H1 (cell line): Measurements from ENCODE around the gene GMEB2. TPM values are rescaled to one million over a fixed set of nuclear protein-coding genes. Genes with fewer than 3 reads are reported as not detected.
A peak's percentile ranks its signal among the peaks of the same experiment; 100 is the strongest.

Source experiments
- CTCF ChIA-PET: fragments of 300-600 bp; sonication (Branson Sonifier 250); formaldehyde crosslinking; loops from one replicate; lab custom pipeline; 2021; ENCODE audit not compliant: partially characterized antibody; lab: Charles Lee
- POLR2A ChIA-PET: fragments of 300-600 bp; sonication (Branson Sonifier 250); formaldehyde crosslinking; loops from one replicate; lab custom pipeline; 2021; ENCODE audit warnings: inconsistent platforms; ENCODE audit not compliant: partially characterized antibody; lab: Charles Lee
- DNase-seq, 2 experiments: peaks; one replicate each; pipeline versions ENCODE4 v3.0.0 to v3.0.0-alpha.2; 2010 to 2022; ENCODE audit warnings: low spot score in 2 of 2, low read depth in 1 of 2, mixed read lengths in 1 of 2
- FAIRE-seq: peaks from 2 replicates; lab custom pipeline; 2011; peaks lifted over from hg19 to GRCh38; lab: Jason Lieb, UNC
- H2AFZ ChIP-seq: 2 replicates; pipeline ENCODE4 v1.8.1; 2012; ENCODE audit warnings: low read length, inconsistent platforms
- H2AK5ac ChIP-seq: 2 replicates; pipeline ENCODE4 v1.6.1; 2013; ENCODE audit warnings: low read depth, low read length
- H2BK120ac ChIP-seq: replicated peaks from 2 replicates; pipeline ENCODE3; 2013; ENCODE audit warnings: low read depth, low read length, inconsistent platforms
- H2BK12ac ChIP-seq: 2 replicates; pipeline ENCODE4 v1.6.1; 2013; ENCODE audit warnings: low read depth, low read length
- H2BK15ac ChIP-seq: 2 replicates; pipeline ENCODE4 v1.6.1; 2013; ENCODE audit warnings: low read length
- H2BK20ac ChIP-seq: 2 replicates; pipeline ENCODE4 v1.6.1; 2013; ENCODE audit warnings: low read length
- H2BK5ac ChIP-seq: 2 replicates; pipeline ENCODE4 v1.6.1; 2013; ENCODE audit warnings: low read depth, low read length
- H3K14ac ChIP-seq: 2 replicates; pipeline ENCODE4 v1.6.1; 2013; ENCODE audit warnings: inconsistent platforms; ENCODE audit not compliant: insufficient read length
- H3K18ac ChIP-seq: 2 replicates; pipeline ENCODE4 v1.6.1; 2013; ENCODE audit warnings: low read length; ENCODE audit errors: extremely low read depth
- H3K23ac ChIP-seq: 2 replicates; pipeline ENCODE4 v1.6.1; 2013; ENCODE audit warnings: inconsistent platforms; ENCODE audit not compliant: insufficient read length
- H3K23me2 ChIP-seq: 2 replicates; pipeline ENCODE4 v1.6.1; 2013; ENCODE audit warnings: low read depth, low read length
- H3K27ac ChIP-seq: 2 replicates; pipeline ENCODE4 v1.6.1; 2011; ENCODE audit warnings: low read depth, low read length, inconsistent platforms
- H3K27me3 ChIP-seq, 4 experiments: replicated peaks in 1 of 4; 1 replicate in 1 of 4; 2 replicates in 3 of 4; pipeline versions ENCODE4 v1.6.1 to v1.8.1; 2011 to 2013; ENCODE audit warnings: low read length in 3 of 4, mild to moderate bottlenecking in 3 of 4, inconsistent platforms in 2 of 4, mixed read lengths in 2 of 4, moderate library complexity in 1 of 4; ENCODE audit not compliant: control insufficient read depth in 3 of 4, insufficient read depth in 3 of 4; ENCODE audit errors: extremely low read depth in 1 of 4
- H3K36me3 ChIP-seq, 4 experiments: 2 replicates each; pipeline versions ENCODE4 v1.6.1 to v1.8.1; 2011 to 2013; ENCODE audit warnings: mild to moderate bottlenecking in 4 of 4, low read length in 3 of 4, moderate library complexity in 2 of 4, control low read depth in 1 of 4, inconsistent platforms in 1 of 4; ENCODE audit not compliant: insufficient read depth in 4 of 4, control insufficient read depth in 2 of 4
- H3K4ac ChIP-seq: replicated peaks from 2 replicates; pipeline ENCODE3; 2013; ENCODE audit warnings: low read length, low read depth, mixed read lengths, inconsistent platforms; ENCODE audit not compliant: insufficient read length
- H3K4me1 ChIP-seq, 4 experiments: replicated peaks in 1 of 4; 1 replicate in 1 of 4; 2 replicates in 3 of 4; pipeline versions ENCODE4 v1.6.1 to v1.8.1; 2011 to 2013; ENCODE audit warnings: low read length in 3 of 4, inconsistent platforms in 2 of 4, mixed read lengths in 1 of 4; ENCODE audit not compliant: insufficient read depth in 4 of 4, control insufficient read depth in 3 of 4
- H3K4me2 ChIP-seq, 2 experiments: 2 replicates each; pipeline versions ENCODE4 v1.6.1 to v1.8.1; 2011 to 2013; ENCODE audit warnings: low read depth in 2 of 2, low read length in 2 of 2, control low read depth in 1 of 2, inconsistent platforms in 1 of 2, mild to moderate bottlenecking in 1 of 2; ENCODE audit not compliant: insufficient read depth in 1 of 2
- H3K4me3 ChIP-seq, 4 experiments: fragments of 200-600, 300-600 bp in 1 of 4; sonication (generic), shearing (Covaris generic), sonication (Bioruptor Twin) in 1 of 4; 2 replicates each; pipeline versions ENCODE4 v1.5.1 to v1.8.1; 2011 to 2016; ENCODE audit warnings: low read length in 4 of 4, low read depth in 3 of 4, control low read depth in 2 of 4, inconsistent platforms in 2 of 4, mild to moderate bottlenecking in 2 of 4, mixed read lengths in 1 of 4, moderate library complexity in 1 of 4; ENCODE audit not compliant: insufficient read depth in 2 of 4; ENCODE audit errors: extremely low read depth in 1 of 4
- H3K56ac ChIP-seq: replicated peaks from 2 replicates; pipeline ENCODE3; 2013; ENCODE audit warnings: low read depth, mild to moderate bottlenecking, mixed read lengths, low read length, inconsistent platforms; ENCODE audit not compliant: insufficient read length
- H3K79me1 ChIP-seq: 2 replicates; pipeline ENCODE4 v1.6.1; 2013; ENCODE audit warnings: low read depth, low read length, control low read depth
- H3K79me2 ChIP-seq, 2 experiments: 2 replicates each; pipeline versions ENCODE4 v1.6.1 to v1.8.1; 2012 to 2013; ENCODE audit warnings: low read length in 2 of 2, mild to moderate bottlenecking in 2 of 2, inconsistent platforms in 1 of 2; ENCODE audit not compliant: insufficient read depth in 2 of 2, control insufficient read depth in 1 of 2
- H3K9ac ChIP-seq, 4 experiments: replicated peaks in 1 of 4; 1 replicate in 1 of 4; 2 replicates in 3 of 4; pipeline versions ENCODE4 v1.6.1 to v1.8.1; 2011 to 2013; ENCODE audit warnings: low read depth in 3 of 4, low read length in 3 of 4, control low read depth in 2 of 4, mild to moderate bottlenecking in 2 of 4, moderate library complexity in 2 of 4, inconsistent platforms in 1 of 4; ENCODE audit errors: extremely low read depth in 1 of 4
- H3K9me3 ChIP-seq, 2 experiments: 2 replicates each; pipeline versions ENCODE4 v1.6.1 to v1.8.1; 2012 to 2013; ENCODE audit warnings: mild to moderate bottlenecking in 2 of 2, moderate library complexity in 2 of 2, control low read depth in 1 of 2, inconsistent platforms in 1 of 2, low read depth in 1 of 2, low read length in 1 of 2, mixed read lengths in 1 of 2; ENCODE audit not compliant: insufficient read depth in 2 of 2
- H4K20me1 ChIP-seq, 2 experiments: replicated peaks in 1 of 2; 2 replicates each; pipeline versions ENCODE3 to v1.8.1; 2011 to 2013; ENCODE audit warnings: inconsistent platforms in 2 of 2, low read length in 2 of 2, mild to moderate bottlenecking in 1 of 2; ENCODE audit not compliant: insufficient read depth in 2 of 2, control insufficient read depth in 1 of 2
- H4K5ac ChIP-seq: 2 replicates; pipeline ENCODE4 v1.6.1; 2013; ENCODE audit warnings: low read length, low read depth, mixed read lengths, inconsistent platforms; ENCODE audit not compliant: insufficient read length
- H4K8ac ChIP-seq: 2 replicates; pipeline ENCODE4 v1.8.0; 2013; ENCODE audit warnings: mild to moderate bottlenecking, moderate library complexity, low read length, inconsistent platforms; ENCODE audit not compliant: insufficient read depth; ENCODE audit errors: extremely low read depth
- H4K91ac ChIP-seq: replicated peaks from 2 replicates; pipeline ENCODE3; 2013; ENCODE audit warnings: low read length, mixed read lengths, inconsistent platforms; ENCODE audit not compliant: insufficient read length
- CBX5 ChIP-seq: fragments of 300-800, 300-1000 bp; sonication (generic); IDR thresholded peaks from 2 replicates; pipeline ENCODE4 v1.7.1; 2016; ENCODE audit warnings: antibody characterized with exemption, low read length, low read depth
- CEBPB ChIP-seq: IDR thresholded peaks from 2 replicates; pipeline ENCODE4 v1.6.1; 2012; ENCODE audit warnings: low read depth, low read length
- CTBP2 ChIP-seq: IDR thresholded peaks from 2 replicates; pipeline ENCODE4 v1.7.0; 2011; ENCODE audit warnings: borderline replicate concordance, mild to moderate bottlenecking, moderate library complexity, mixed read lengths, low read length; ENCODE audit not compliant: insufficient read depth, insufficient read length
- GTF2F1 ChIP-seq: IDR thresholded peaks from 2 replicates; pipeline ENCODE4 v1.6.1; 2012; ENCODE audit warnings: low read depth, low read length, improper control_type of control experiment, borderline replicate concordance
- SP1 ChIP-seq: IDR thresholded peaks from 2 replicates; pipeline ENCODE4 v1.6.1; 2011; ENCODE audit warnings: low read depth, low read length
- WGBS, 2 experiments: shearing (Covaris generic) in 1 of 2; methylation state at CpG; one replicate each; pipeline versions ENCODE4 v1.1.6 to v1.1.7; 2013 to 2015; ENCODE audit warnings: low lambda C conversion rate in 2 of 2, mixed read lengths in 2 of 2, inconsistent platforms in 1 of 2, low coverage in 1 of 2, missing lambda C conversion rate in 1 of 2; ENCODE audit not compliant: insufficient replicate concordance in 2 of 2, insufficient coverage in 1 of 2, insufficient read length in 1 of 2; ENCODE audit errors: extremely low coverage in 1 of 2, missing lambda C conversion rate in 1 of 2; 5-methylcytosine and 5-hydroxymethylcytosine counted together
- polyA plus RNA-seq, 7 experiments: library from polyadenylated mRNA; depleted of rRNA in 3 of 7; stranded (reverse) in 5 of 7; unstranded in 2 of 7; fragments of >200 nt in 5 of 7; fragments of 200-250 nt in 2 of 7; gene quantifications; 1 replicate in 5 of 7; 2 replicates in 1 of 7; 4 replicates in 1 of 7; pipeline versions ENCODE4 v1.2.1 to v1.2.3, GENCODE V29; 2011 to 2013; ENCODE audit warnings: missing spikeins in 2 of 7, mixed read lengths in 2 of 7
- total RNA-seq: library from RNA; stranded (reverse); fragmentation: NEBNext Ultra II Directional; extraction: Animal tissue kit (Norgen Biotek cat#: 25700); gene quantifications from 2 replicates; pipeline ENCODE4 v1.2.1, GENCODE V29; 2021

Gene GMEB2
- total and polyA plus RNA-seq, 2 of the 8 experiments (the other 6 are each of a cell fraction or from before 2014, with no cell fraction given), result 12.9 to 14.2 TPM

GRCh38 chr20:63577317-63577894 lies 49.5 kb downstream of the GMEB2 start:
- Histone ChIP-seq H3K18ac (no peak overlapping the region), H2AFZ (no peak overlapping the region), H3K4me1 (peaks cover 0 to 6% (median 6%) of the 10 kb centered on the region in 4 experiments; a peak in 6 of 7 replicates), H2AK5ac (no peak overlapping the region), H2BK20ac (no peak overlapping the region), H3K4ac (no peak overlapping the region), H4K91ac (no peak overlapping the region), H3K36me3 (no peaks in the 10 kb centered on the region), H3K56ac (no peak overlapping the region), H3K14ac (no peak overlapping the region), H2BK5ac (no peak overlapping the region), H3K79me2 (no peaks in the 10 kb centered on the region), H4K5ac (no peak overlapping the region), H4K8ac (peak overlapping the region; percentile 65; the same call in 1 of the 2 replicates), H3K9me3 (no peaks in the 10 kb centered on the region), H2BK15ac (no peak overlapping the region), H2BK120ac (no peak overlapping the region), H4K20me1 (peaks cover 0 to 3% of the 10 kb centered on the region in 2 experiments), H3K4me2 (no peak overlapping the region), H3K23ac (no peak overlapping the region), H2BK12ac (no peak overlapping the region), H3K79me1 (no peaks in the 10 kb centered on the region), H3K4me3 (no peak overlapping the region), H3K27me3 (no peaks in the 10 kb centered on the region; a peak in 1 of 7 replicates), H3K23me2 (no peaks in the 10 kb centered on the region; the same call in 1 of the 2 replicates), H3K27ac (no peak overlapping the region), H3K9ac (no peak overlapping the region)
- 96% methylated on average over 19 of the region's 19 CpGs; no CpG with 5 or more reads in 1 of the 2 experiments for WGBS, 2 experiments
- POLR2A ChIA-PET, result interaction anchor here (1.1 kb wide), 1 partner anchor 12 kb away, joined by 3 read pairs; no protein-coding TSS in a partner anchor
- DNase-seq (no peak), FAIRE-seq (no peak)
- TF ChIP-seq GTF2F1 (no peak), CBX5 (no peak), SP1 (no peak), CEBPB (no peak), CTBP2 (no peak)
- CTCF ChIA-PET, result interaction anchor here (0.6 to 1.1 kb wide), 2 partner anchors 105 to 647 kb away, joined by 3 to 4 read pairs; no protein-coding TSS in a partner anchor
